HG02571 (cell line): ENCODE data around the gene PRDM16.

Source experiments
- ATAC-seq: cut with Tn5 transposase; IDR thresholded peaks from one replicate; pipeline ENCODE4 v1.9.1; 2021; ENCODE audit warnings: mild to moderate bottlenecking, moderate library complexity; ENCODE audit not compliant: unreplicated experiment

Gene PRDM16

GRCh38 chr1:3032371-3033039 is 36.5 kb upstream of the PRDM16 start:
- no peak for ATAC-seq

GRCh38 chr1:3033040-3033789 is 35.8 kb upstream of the PRDM16 start:
- no peak for ATAC-seq

- ATAC-seq = no peak
These were observed 35.3 kb upstream of the PRDM16 start for GRCh38 chr1:3033790-3034090.

GRCh38 chr1:3034162-3034561 is 34.8 kb upstream of the PRDM16 start:
- ATAC-seq = no peak

- no peak for ATAC-seq
These were observed 34.1 kb upstream of the PRDM16 start for GRCh38 chr1:3034728-3035562.

- ATAC-seq = no peak
These were observed 33.2 kb upstream of the PRDM16 start for GRCh38 chr1:3035563-3036446.

- ATAC-seq = no peak
These were observed 32.3 kb upstream of the PRDM16 start for GRCh38 chr1:3036447-3037280.

GRCh38 chr1:3037281-3038040 is 31.5 kb upstream of the PRDM16 start:
- ATAC-seq = no peak

- no peak for ATAC-seq
These were observed 30.9 kb upstream of the PRDM16 start for GRCh38 chr1:3038113-3038551.

- ATAC-seq = no peak
These were observed 30.3 kb upstream of the PRDM16 start for GRCh38 chr1:3038571-3039181.

GRCh38 chr1:3040004-3040403 is 29.0 kb upstream of the PRDM16 start:
- no peak for ATAC-seq

GRCh38 chr1:3042481-3042880 is 26.5 kb upstream of the PRDM16 start:
- ATAC-seq = no peak

GRCh38 chr1:3049164-3049563 is 19.8 kb upstream of the PRDM16 start:
- ATAC-seq = no peak

GRCh38 chr1:3049905-3050304 is 19.1 kb upstream of the PRDM16 start:
- no peak for ATAC-seq

- ATAC-seq = no peak
These were observed 18.4 kb upstream of the PRDM16 start for GRCh38 chr1:3050603-3051002.

GRCh38 chr1:3051270-3052268 is 17.4 kb upstream of the PRDM16 start:
- no peak for ATAC-seq

- no peak for ATAC-seq
These were observed 16.5 kb upstream of the PRDM16 start for GRCh38 chr1:3052501-3052900.
